Prostate gland (tissue), 2 donors: ENCODE measurements around the gene AKAP13.

Experiments used
- POLR2A ChIP-seq: fragments of 450-650 bp; IDR thresholded peaks from one replicate; pipeline ENCODE4 v1.6.1; 2016; ENCODE audit warnings: antibody characterized with exemption, mild to moderate bottlenecking
- TF ChIP-seq, protein P1 (sequence below), 4 experiments: fragments of 200-600 bp in 2 of 4; fragments of 450-650 bp in 2 of 4; sonication (generic) in 2 of 4; IDR thresholded peaks; 1 replicate in 3 of 4; 2 replicates in 1 of 4; pipeline ENCODE4 v1.5.1; 2016 to 2019; ENCODE audit warnings: antibody characterized with exemption in 4 of 4, mild to moderate bottlenecking in 2 of 4, moderate library complexity in 2 of 4

DNA sequence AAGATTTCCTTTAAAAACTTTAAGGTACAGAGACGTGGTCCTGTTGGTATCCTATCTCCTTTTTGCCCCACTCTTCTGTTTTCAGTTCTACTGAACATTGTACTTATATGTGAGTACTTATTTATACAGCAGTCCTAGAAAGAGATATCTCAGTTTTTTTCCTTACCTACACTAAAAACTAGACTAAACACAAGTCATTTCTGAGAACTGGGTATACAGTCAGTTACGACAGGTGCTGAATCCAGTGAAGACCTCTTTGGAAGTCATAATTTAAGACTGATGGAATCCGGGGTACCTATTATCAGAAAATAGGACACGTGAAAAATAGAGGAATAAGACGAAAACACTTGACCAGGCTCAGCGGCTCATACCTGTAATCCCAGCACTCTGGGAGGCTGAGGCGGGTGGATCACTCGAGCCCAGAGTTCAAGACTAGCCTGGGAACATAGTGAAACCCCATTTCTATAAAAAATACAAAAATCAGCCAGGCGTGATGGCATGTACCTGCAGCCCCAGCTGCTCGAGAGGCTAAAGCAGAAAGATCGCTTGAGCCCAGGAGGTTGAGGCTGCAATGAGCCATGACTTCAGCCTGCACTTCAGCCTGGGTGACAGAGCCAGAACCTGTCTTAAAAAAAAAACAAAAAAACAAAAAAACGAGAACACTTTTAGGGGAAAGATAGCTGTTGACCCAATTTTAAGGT, 338.0 kb downstream of the AKAP13 start:
- TF ChIP-seq, protein P1, sequence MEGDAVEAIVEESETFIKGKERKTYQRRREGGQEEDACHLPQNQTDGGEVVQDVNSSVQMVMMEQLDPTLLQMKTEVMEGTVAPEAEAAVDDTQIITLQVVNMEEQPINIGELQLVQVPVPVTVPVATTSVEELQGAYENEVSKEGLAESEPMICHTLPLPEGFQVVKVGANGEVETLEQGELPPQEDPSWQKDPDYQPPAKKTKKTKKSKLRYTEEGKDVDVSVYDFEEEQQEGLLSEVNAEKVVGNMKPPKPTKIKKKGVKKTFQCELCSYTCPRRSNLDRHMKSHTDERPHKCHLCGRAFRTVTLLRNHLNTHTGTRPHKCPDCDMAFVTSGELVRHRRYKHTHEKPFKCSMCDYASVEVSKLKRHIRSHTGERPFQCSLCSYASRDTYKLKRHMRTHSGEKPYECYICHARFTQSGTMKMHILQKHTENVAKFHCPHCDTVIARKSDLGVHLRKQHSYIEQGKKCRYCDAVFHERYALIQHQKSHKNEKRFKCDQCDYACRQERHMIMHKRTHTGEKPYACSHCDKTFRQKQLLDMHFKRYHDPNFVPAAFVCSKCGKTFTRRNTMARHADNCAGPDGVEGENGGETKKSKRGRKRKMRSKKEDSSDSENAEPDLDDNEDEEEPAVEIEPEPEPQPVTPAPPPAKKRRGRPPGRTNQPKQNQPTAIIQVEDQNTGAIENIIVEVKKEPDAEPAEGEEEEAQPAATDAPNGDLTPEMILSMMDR (IDR thresholded peaks at IDR 0.05) = no peak
- TF ChIP-seq POLR2A = no peak
